DND-41 (cell line): Measurements from ENCODE around the gene TCEA3.

ENCODE experiments used
- CTCF ChIP-seq: IDR thresholded peaks from 2 replicates; pipeline ENCODE4 v1.5.1; 2012; ENCODE audit warnings: borderline replicate concordance, low read length, moderate library complexity, mild to moderate bottlenecking; ENCODE audit not compliant: poor library complexity, severe bottlenecking; ENCODE audit errors: extremely low read depth
- EZH2 ChIP-seq: IDR thresholded peaks from 3 replicates; pipeline ENCODE4 v1.6.1; 2012; ENCODE audit warnings: borderline replicate concordance, low read depth, mild to moderate bottlenecking, moderate library complexity, low read length, inconsistent platforms; ENCODE audit not compliant: severe bottlenecking

- TF ChIP-seq CTCF = no peak
- TF ChIP-seq EZH2 = no peak
Observed at GRCh38 chr1:23400324-23401114, 24.0 kb downstream of the TCEA3 start.
